ENCODE results near the gene LRRC73. TPM values are rescaled to one million over a fixed set of nuclear protein-coding genes. Genes with fewer than 3 reads are reported as not detected.
"Not testable (repeated sequence)": the region's sequence is repeated elsewhere in the genome, so short reads cannot be mapped to it uniquely, and the experiment has no call there.

LRRC73 gene
- total RNA-seq, 2 experiments from 2014 or later = 0.45 to 0.52 TPM

- DNase-seq (no peak), ATAC-seq (ENCODE audit: poor library complexity) (no peak)
- no peaks in the 10 kb centered on the region for H3K36me3 Mint-ChIP-seq (ENCODE audit: low read depth)
- H3K4me3 Mint-ChIP-seq = no peak overlapping the region
- H3K27ac ChIP-seq (ENCODE audit: low read depth in 1 of 2, low read length in 2 of 2) = no peak overlapping the region
- TF ChIP-seq CTCF (IDR thresholded peaks at IDR 0.05) = no peak
- peaks cover 0 to 4% of the 10 kb centered on the region in 2 experiments for H3K27me3 ChIP-seq (ENCODE audit: control insufficient read depth in 1 of 2, insufficient read depth in 2 of 2, low read length in 2 of 2)
- H3K36me3 ChIP-seq (ENCODE audit: insufficient read depth, low read length) = no peaks in the 10 kb centered on the region
- intact Hi-C loops (cut with DNase I, micrococcal nuclease) = no loop called here
- no peaks in the 10 kb centered on the region for H3K9me3 ChIP-seq (ENCODE audit: control insufficient read depth in 1 of 2, insufficient read depth in 1 of 2, low read length in 2 of 2)
- ChIA-PET POLR2A (no interaction called here), CTCF (no interaction called here)
- no peak overlapping the region for H3K4me3 ChIP-seq (ENCODE audit: low read length)
- H3K27me3 Mint-ChIP-seq = peaks cover 22% of the 10 kb centered on the region
- H3K4me1 Mint-ChIP-seq (ENCODE audit: low read depth) = peaks cover under 1% of the 10 kb centered on the region
- H3K27ac Mint-ChIP-seq = no peak overlapping the region
- no peaks in the 10 kb centered on the region for H3K4me1 ChIP-seq (ENCODE audit: insufficient read depth, low read length)
- H3K9me3 Mint-ChIP-seq = no peaks in the 10 kb centered on the region
These were observed 48.2 kb downstream of the LRRC73 start for GRCh38 chr6:43461936-43462335.

- intact Hi-C loops (cut with DNase I, micrococcal nuclease) = no loop called here
- CTCF ChIA-PET = interaction anchor here (1.3 kb wide), 1 partner anchor 47 kb away, joined by 5 read pairs; no protein-coding TSS in a partner anchor
- DNase-seq (no peak), ATAC-seq (ENCODE audit: poor library complexity) (no peak)
- H3K4me3 Mint-ChIP-seq = no peak overlapping the region
- TF ChIP-seq CTCF (IDR thresholded peaks at IDR 0.05) = no peak
- POLR2A ChIA-PET = interaction anchor here (0.6 to 1.2 kb wide), 3 partner anchors 17 to 236 kb away, joined by 3 read pairs; partner anchors contain the start of gene TJAP1
- peaks cover 0 to 4% of the 10 kb centered on the region in 2 experiments for H3K27me3 ChIP-seq (ENCODE audit: control insufficient read depth in 1 of 2, insufficient read depth in 2 of 2, low read length in 2 of 2)
- peaks cover 9% of the 10 kb centered on the region for H3K27me3 Mint-ChIP-seq
- H3K4me3 ChIP-seq (ENCODE audit: low read length) = no peak overlapping the region
- no peaks in the 10 kb centered on the region for H3K36me3 ChIP-seq (ENCODE audit: insufficient read depth, low read length)
- H3K9me3 Mint-ChIP-seq = no peaks in the 10 kb centered on the region
- H3K27ac Mint-ChIP-seq = no peak overlapping the region
- H3K36me3 Mint-ChIP-seq (ENCODE audit: low read depth) = no peaks in the 10 kb centered on the region
- H3K4me1 ChIP-seq (ENCODE audit: insufficient read depth, low read length) = peaks cover 9% of the 10 kb centered on the region
- no peaks in the 10 kb centered on the region for H3K9me3 ChIP-seq (ENCODE audit: control insufficient read depth in 1 of 2, insufficient read depth in 1 of 2, low read length in 2 of 2)
- peaks cover 14% of the 10 kb centered on the region for H3K4me1 Mint-ChIP-seq (ENCODE audit: low read depth)
- H3K27ac ChIP-seq (ENCODE audit: low read depth in 1 of 2, low read length in 2 of 2) = no peak overlapping the region
These were observed 50.1 kb downstream of the LRRC73 start for GRCh38 chr6:43460032-43460431.

DNA sequence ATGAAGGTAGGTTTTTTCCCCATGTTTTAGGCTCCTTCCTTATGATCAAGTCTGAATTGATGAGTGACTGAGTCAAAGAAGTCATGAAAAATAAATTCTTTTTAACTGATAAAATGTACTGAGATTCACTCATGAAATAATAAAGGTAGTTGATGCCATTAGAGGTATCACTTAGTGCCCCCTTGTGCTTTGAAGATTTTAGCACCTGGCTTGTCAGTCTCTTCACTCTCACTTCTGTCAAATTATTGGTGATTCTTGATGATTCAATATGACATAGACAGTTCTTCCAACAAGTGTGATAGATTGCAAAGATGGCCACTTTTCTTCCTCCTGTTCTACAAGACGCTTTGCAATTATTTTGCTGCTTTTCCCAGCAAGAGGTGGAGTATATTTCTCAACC, 50.6 kb downstream of the LRRC73 start:
- Histone ChIP-seq H3K4me1 (ENCODE audit: insufficient read depth, low read length) (peaks cover 14% of the 10 kb centered on the region), H3K36me3 (ENCODE audit: insufficient read depth, low read length) (no peaks in the 10 kb centered on the region), H3K27ac (ENCODE audit: low read depth in 1 of 2, low read length in 2 of 2) (no peak overlapping the region), H3K27me3 (ENCODE audit: control insufficient read depth in 1 of 2, insufficient read depth in 2 of 2, low read length in 2 of 2) (peaks cover 0 to 4% of the 10 kb centered on the region in 2 experiments), H3K9me3 (ENCODE audit: control insufficient read depth in 1 of 2, insufficient read depth in 1 of 2, low read length in 2 of 2) (no peaks in the 10 kb centered on the region), H3K4me3 (ENCODE audit: low read length) (no peak overlapping the region)
- no peak overlapping the region for H3K4me3 Mint-ChIP-seq
- H3K27me3 Mint-ChIP-seq = peaks cover 9% of the 10 kb centered on the region
- ChIA-PET POLR2A (interaction anchor here (0.7 to 1.2 kb wide), 2 partner anchors 18 to 26 kb away, joined by 3 read pairs; partner anchors contain the start of gene TJAP1), CTCF (interaction anchor here (1.3 kb wide), 1 partner anchor 47 kb away, joined by 5 read pairs; no protein-coding TSS in a partner anchor)
- no peak for TF ChIP-seq CTCF (IDR thresholded peaks at IDR 0.05)
- H3K4me1 Mint-ChIP-seq (ENCODE audit: low read depth) = peaks cover 14% of the 10 kb centered on the region
- no peak overlapping the region for H3K27ac Mint-ChIP-seq
- H3K36me3 Mint-ChIP-seq (ENCODE audit: low read depth) = no peaks in the 10 kb centered on the region
- intact Hi-C loops (cut with DNase I, micrococcal nuclease) = no loop called here
- DNase-seq = no peak
- ATAC-seq (ENCODE audit: poor library complexity) = no peak
- no peaks in the 10 kb centered on the region for H3K9me3 Mint-ChIP-seq

DNA sequence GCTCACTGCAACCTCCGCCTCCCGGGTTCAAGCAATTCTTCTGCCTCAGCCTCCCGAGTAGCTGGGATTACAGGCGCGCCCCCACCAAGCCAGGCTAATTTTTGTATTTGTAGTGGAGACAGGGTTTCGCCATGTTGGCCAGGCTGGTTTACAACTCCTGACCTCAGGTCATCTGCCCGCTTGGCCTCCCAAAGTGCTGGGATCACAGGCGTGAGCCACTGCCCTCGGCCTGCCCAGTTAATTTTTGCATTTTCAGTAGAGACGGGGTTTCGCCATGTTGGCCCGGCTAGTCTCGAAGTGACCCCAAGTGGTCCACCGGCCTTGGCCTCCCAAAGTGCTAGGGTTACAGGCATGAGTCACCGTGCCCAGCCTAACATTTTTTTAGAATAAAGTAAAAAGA, 52.0 kb downstream of the LRRC73 start:
- H3K4me1 ChIP-seq (ENCODE audit: insufficient read depth, low read length) = peaks cover 19% of the 10 kb centered on the region
- H3K9me3 ChIP-seq (ENCODE audit: control insufficient read depth in 1 of 2, insufficient read depth in 1 of 2, low read length in 2 of 2); DNase-seq; H3K27me3 ChIP-seq (ENCODE audit: control insufficient read depth in 1 of 2, insufficient read depth in 2 of 2, low read length in 2 of 2); ATAC-seq (ENCODE audit: poor library complexity); H3K9me3 Mint-ChIP-seq; H3K4me3 Mint-ChIP-seq; intact Hi-C loops (cut with DNase I, micrococcal nuclease); H3K27ac Mint-ChIP-seq; H3K4me3 ChIP-seq (ENCODE audit: low read length); H3K36me3 ChIP-seq (ENCODE audit: insufficient read depth, low read length); H3K36me3 Mint-ChIP-seq (ENCODE audit: low read depth); H3K27me3 Mint-ChIP-seq; H3K27ac ChIP-seq (ENCODE audit: low read depth in 1 of 2, low read length in 2 of 2): not testable (repeated sequence)
- peaks cover 21% of the 10 kb centered on the region for H3K4me1 Mint-ChIP-seq (ENCODE audit: low read depth)
- ChIA-PET POLR2A (interaction anchor here (1.4 kb wide), 1 partner anchor 52 kb away, joined by 5 read pairs; the partner anchor contains the start of gene LRRC73), CTCF (interaction anchor here (1.9 kb wide), 1 partner anchor 49 kb away, joined by 10 read pairs; no protein-coding TSS in a partner anchor)

All from CD4-positive, alpha-beta T cell (primary cell).